Measurements from ENCODE around the gene CMIP.

CMIP gene

GRCh38 chr16:81494434-81494806 lies 49.8 kb downstream of the CMIP start:
- DNase-seq (ENCODE audit: low read depth in 3 of 3) = no peak

- DNase-seq (ENCODE audit: low read depth in 3 of 3) = no peak
Observed at GRCh38 chr16:81494888-81495287, 50.3 kb downstream of the CMIP start.

GRCh38 chr16:81495321-81496234 lies 51.0 kb downstream of the CMIP start:
- DNase-seq (ENCODE audit: low read depth in 3 of 3) = no peak

- DNase-seq (ENCODE audit: low read depth in 3 of 3) = no peak
Observed at GRCh38 chr16:81496321-81496720, 51.7 kb downstream of the CMIP start.

GRCh38 chr16:81496742-81497141 lies 52.1 kb downstream of the CMIP start:
- no peak for DNase-seq (ENCODE audit: low read depth in 3 of 3)

- no peak for DNase-seq (ENCODE audit: low read depth in 3 of 3)
Observed at GRCh38 chr16:81497690-81498089, 53.1 kb downstream of the CMIP start.

GRCh38 chr16:81498351-81498750 lies 53.7 kb downstream of the CMIP start:
- no peak for DNase-seq (ENCODE audit: low read depth in 3 of 3)

- no peak for DNase-seq (ENCODE audit: low read depth in 3 of 3)
Observed at GRCh38 chr16:81499576-81500380, 55.2 kb downstream of the CMIP start.

- no peak for DNase-seq (ENCODE audit: low read depth in 3 of 3)
Observed at GRCh38 chr16:81500833-81501521, 56.4 kb downstream of the CMIP start.

GRCh38 chr16:81502396-81503070 lies 57.9 kb downstream of the CMIP start:
- DNase-seq (ENCODE audit: low read depth in 3 of 3) = no peak

GRCh38 chr16:81505011-81505661 lies 60.5 kb downstream of the CMIP start:
- DNase-seq (ENCODE audit: low read depth in 3 of 3) = no peak

- DNase-seq (ENCODE audit: low read depth in 3 of 3) = no peak
Observed at GRCh38 chr16:81509404-81509803, 64.8 kb downstream of the CMIP start.

GRCh38 chr16:81510016-81510415 lies 65.4 kb downstream of the CMIP start:
- DNase-seq (ENCODE audit: low read depth in 3 of 3) = no peak

GRCh38 chr16:81511371-81511770 lies 66.8 kb downstream of the CMIP start:
- no peak for DNase-seq (ENCODE audit: low read depth in 3 of 3)

GRCh38 chr16:81513204-81514040 lies 68.8 kb downstream of the CMIP start:
- no peak for DNase-seq (ENCODE audit: low read depth in 3 of 3)

GRCh38 chr16:81514041-81514559 lies 69.5 kb downstream of the CMIP start:
- no peak for DNase-seq (ENCODE audit: low read depth in 3 of 3)

- DNase-seq (ENCODE audit: low read depth in 3 of 3) = no peak
Observed at GRCh38 chr16:81514568-81515258, 70.1 kb downstream of the CMIP start.

- no peak for DNase-seq (ENCODE audit: low read depth in 3 of 3)
Observed at GRCh38 chr16:81515281-81515680, 70.7 kb downstream of the CMIP start.

- DNase-seq (ENCODE audit: low read depth in 3 of 3) = no peak
Observed at GRCh38 chr16:81515721-81516120, 71.1 kb downstream of the CMIP start.

Data from stimulated activated CD4-positive, alpha-beta T cell treated with anti-CD3 and anti-CD28 coated beads, TNF-alpha, amount 100 ng/mL, for 4 hours (primary cell).